ENCODE measurements around the gene JAG2.

JAG2 gene

DNA sequence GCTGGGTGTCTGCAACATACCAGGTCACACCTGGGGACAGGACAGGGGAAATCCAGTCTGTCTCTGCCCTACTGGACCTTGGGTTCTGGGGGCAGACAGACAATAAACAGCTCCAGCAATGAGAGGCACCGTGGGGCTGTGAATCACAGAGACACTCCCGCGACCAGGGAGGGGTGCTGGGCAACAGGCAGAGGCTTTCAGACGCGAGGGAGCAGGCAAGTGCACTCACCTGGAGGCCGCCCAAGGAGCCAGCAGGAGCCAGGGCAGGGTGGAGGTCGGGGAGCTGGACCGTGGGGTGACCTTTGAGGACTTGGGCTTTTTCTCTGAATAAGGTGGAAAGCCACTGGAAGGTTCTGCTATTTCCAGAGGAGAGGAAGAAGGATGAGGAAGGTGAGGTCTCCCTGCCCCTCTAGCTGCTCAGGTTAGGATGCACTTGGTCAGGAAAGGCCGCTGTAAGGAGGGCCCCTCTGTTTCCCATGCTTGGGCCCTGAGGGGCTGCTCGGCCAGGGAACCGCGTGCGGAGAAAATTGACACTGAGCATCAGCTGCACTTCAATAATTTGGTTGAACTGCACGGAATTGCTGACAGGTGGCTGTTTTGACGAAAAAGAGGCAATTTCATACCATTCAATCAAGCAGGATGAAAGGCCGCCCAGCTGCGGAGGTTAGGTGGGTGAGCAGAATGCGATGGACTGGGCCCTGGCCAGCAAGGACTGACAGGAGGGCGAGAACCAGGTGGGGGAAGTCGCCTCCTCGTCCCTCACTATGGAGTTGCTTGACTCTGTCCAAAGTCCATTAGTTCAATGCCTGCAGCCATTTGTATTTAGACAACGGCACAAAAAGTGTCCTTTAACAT lies 42.2 kb downstream of the JAG2 start:
- H3K4me3 ChIP-seq (ENCODE audit: low read depth, low read length), result no peak overlapping the region
- TF ChIP-seq, protein P1, sequence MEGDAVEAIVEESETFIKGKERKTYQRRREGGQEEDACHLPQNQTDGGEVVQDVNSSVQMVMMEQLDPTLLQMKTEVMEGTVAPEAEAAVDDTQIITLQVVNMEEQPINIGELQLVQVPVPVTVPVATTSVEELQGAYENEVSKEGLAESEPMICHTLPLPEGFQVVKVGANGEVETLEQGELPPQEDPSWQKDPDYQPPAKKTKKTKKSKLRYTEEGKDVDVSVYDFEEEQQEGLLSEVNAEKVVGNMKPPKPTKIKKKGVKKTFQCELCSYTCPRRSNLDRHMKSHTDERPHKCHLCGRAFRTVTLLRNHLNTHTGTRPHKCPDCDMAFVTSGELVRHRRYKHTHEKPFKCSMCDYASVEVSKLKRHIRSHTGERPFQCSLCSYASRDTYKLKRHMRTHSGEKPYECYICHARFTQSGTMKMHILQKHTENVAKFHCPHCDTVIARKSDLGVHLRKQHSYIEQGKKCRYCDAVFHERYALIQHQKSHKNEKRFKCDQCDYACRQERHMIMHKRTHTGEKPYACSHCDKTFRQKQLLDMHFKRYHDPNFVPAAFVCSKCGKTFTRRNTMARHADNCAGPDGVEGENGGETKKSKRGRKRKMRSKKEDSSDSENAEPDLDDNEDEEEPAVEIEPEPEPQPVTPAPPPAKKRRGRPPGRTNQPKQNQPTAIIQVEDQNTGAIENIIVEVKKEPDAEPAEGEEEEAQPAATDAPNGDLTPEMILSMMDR (IDR thresholded peaks at IDR 0.05; ENCODE audit: control insufficient read depth, extremely low read depth, insufficient read depth), result no peak
- no peak for DNase-seq (ENCODE audit: low read depth)

DNA sequence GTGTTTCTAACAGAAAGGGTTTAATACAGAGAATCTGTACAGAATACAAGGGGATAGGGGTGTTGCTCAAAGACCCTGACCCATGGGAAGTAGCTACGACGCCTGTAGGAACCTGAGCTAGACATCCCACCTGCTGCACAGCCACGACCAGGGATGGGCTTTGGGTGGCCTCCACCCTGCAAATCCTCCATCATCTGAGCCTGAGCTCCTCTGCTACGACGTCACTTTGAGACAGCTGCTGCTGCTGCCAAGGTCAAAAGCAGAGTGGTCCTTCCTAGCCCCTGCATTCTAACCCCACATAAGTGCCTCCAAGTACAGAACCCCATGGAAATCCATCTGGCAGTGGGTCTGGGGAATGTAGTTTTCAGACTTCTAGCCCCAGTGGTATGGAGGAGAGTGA lies 43.8 kb downstream of the JAG2 start:
- TF ChIP-seq, protein P1 (IDR thresholded peaks at IDR 0.05; ENCODE audit: control insufficient read depth, extremely low read depth, insufficient read depth), result no peak
- H3K4me3 ChIP-seq (ENCODE audit: low read depth, low read length), result no peak overlapping the region
- no peak for DNase-seq (ENCODE audit: low read depth)

DNA sequence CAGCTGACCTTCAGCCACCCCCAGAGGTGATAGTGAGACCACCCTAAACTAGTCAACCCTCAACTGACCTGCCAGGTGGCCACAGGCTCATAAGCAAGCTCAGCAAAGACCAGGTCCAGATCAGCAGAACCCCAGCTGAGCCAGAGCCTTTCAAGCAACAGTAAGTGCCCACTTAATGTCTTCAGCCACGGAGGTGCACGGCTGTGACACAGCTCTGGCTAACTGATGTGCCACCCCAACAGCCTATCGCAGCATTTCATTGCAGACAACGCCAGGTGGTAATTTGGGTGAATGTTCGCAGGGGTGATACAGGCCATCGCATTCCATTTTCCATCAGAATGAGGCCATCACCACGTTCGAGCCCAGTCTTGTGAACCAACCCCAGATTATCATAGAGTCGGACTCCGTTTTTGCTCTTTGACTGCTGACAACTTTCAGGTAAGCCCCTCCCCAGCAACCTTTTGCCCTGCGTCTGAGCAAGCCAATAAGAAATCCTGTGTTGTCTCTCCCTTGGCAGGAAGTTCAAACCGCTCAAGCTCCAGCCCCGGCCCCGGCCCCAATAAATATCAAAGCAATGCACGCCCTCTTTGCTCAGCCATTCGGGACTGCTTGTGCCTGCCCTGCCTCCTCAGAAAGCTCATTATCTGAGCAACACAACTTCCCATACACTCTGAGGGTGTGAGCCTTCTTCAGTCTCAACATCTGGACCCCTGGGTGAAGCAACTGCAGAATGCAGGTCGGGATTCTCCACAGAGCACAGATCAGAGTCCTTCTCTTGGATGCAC lies 44.4 kb downstream of the JAG2 start:
- TF ChIP-seq, protein P1 (IDR thresholded peaks at IDR 0.05; ENCODE audit: control insufficient read depth, extremely low read depth, insufficient read depth), result no peak
- no peak overlapping the region for H3K4me3 ChIP-seq (ENCODE audit: low read depth, low read length)
- no peak for DNase-seq (ENCODE audit: low read depth)

DNA sequence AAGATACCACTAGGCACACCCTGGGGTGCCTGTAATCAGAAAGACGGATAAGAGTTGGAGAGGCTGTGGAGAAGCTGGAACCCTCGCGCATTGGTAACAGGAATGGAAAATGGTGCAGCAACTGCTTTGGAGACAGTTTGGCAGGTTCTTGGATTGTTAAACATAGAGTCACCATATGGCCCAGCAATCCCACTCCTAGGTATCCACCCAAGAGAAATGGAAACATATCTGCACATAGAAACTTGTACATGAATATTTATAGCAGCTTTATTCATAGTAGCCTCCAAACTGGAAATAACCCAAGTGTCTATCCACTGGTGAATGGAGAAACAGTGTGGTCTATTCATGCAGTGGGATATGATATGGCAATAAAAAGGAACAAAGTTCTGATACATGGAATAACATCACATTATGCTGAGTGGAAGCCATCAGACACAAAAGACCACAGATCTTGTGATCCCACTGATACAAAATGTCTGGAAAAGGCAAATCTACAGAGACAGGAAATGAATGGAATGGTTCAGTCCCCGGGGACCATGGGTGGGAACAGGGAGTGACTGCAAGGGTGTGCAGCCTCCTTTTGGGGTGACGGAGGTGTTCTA lies 45.4 kb downstream of the JAG2 start:
- no peak for DNase-seq (ENCODE audit: low read depth)
- H3K4me3 ChIP-seq (ENCODE audit: low read depth, low read length), result no peak overlapping the region
- TF ChIP-seq, protein P1 (IDR thresholded peaks at IDR 0.05; ENCODE audit: control insufficient read depth, extremely low read depth, insufficient read depth), result no peak

DNA sequence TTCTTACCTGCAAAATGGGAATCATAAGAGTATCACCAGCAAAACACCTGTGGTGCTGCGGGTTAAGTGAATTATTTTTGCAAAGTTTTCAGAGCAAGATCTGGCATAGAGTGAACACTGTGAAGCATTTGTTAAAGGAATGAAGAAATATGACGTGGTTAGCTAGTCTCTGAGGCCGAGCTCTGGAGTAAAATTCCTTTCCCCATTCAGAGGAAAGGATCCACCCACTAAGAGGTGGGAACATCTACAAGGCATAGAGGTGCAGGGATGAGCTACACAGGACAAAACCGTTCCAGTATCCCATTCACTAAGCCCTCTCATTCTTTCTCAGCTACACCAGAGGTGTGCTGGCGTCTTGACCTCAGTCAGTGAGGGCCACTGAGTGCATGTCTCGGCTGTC lies 48.5 kb downstream of the JAG2 start:
- TF ChIP-seq, protein P1 (IDR thresholded peaks at IDR 0.05; ENCODE audit: control insufficient read depth, extremely low read depth, insufficient read depth), result no peak
- no peak overlapping the region for H3K4me3 ChIP-seq (ENCODE audit: low read depth, low read length)
- DNase-seq (ENCODE audit: low read depth), result no peak

DNA sequence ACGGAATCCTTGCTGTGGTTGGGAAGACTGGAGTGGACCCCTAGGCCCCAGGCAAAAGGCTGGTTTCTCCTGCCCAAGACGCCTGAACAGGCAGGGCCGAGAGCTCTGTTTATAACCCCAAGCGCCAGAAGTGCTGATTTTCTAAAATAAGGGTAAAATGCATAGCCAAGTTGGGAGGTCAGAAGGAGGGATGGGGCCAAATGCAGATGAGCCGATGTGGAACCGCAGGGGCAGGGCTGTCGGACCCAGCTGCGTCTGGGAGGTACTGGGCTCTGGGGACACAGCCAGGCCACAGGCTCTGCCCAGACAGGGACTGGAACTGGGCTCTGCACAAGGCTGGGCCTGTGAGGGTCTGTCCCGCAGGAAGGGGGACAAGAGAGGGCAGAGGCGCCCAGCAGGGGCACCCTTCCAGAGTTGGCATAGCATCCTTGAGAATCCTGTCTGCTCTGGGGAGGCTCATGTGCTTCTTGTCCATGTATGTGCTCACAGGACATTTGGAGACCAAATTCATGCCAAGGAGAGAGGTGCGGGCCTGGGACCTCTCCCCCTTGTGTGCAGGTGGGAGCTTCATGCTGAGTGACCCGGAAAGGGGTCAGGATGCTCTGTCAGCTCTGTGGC lies 49.1 kb downstream of the JAG2 start:
- TF ChIP-seq, protein P1 (IDR thresholded peaks at IDR 0.05; ENCODE audit: control insufficient read depth, extremely low read depth, insufficient read depth), result no peak
- no peak for DNase-seq (ENCODE audit: low read depth)
- 0 out of 2 replicates have a peak overlapping the region, but pooled peaks have one; percentile 2 for H3K4me3 ChIP-seq (ENCODE audit: low read depth, low read length)

All from LNCaP clone FGC (cell line).